Psoas muscle (tissue), 8 donors: ENCODE results near the gene RIBC2. TPM values are rescaled to one million over a fixed set of nuclear protein-coding genes. Genes with fewer than 3 reads are reported as not detected.

Source experiments
- ATAC-seq, 4 donors: fragments of 200-7000 bp; cut with Tn5 transposase; one replicate each; pipeline ENCODE4 v1.9.1; 2020; ENCODE audit warnings: moderate library complexity in 3 of 4, mild to moderate bottlenecking in 2 of 4
- DNase-seq, 2 donors: peaks; one replicate each; pipeline ENCODE4 v3.0.0-alpha.2; 2020
- H3K27ac ChIP-seq: fragments of 200-600 bp; one replicate; pipeline ENCODE4 v1.8.0; 2022
- H3K27me3 ChIP-seq, 3 donors: fragments of 200-600 bp in 1 of 3; one replicate each; pipeline versions ENCODE4 v1.6.1 to v1.8.0; 2013 to 2022; ENCODE audit warnings: low read length in 2 of 3, mild to moderate bottlenecking in 2 of 3, moderate library complexity in 1 of 3; ENCODE audit not compliant: insufficient read depth in 3 of 3
- H3K36me3 ChIP-seq, 2 donors: fragments of 200-600 bp in 1 of 2; one replicate each; pipeline versions ENCODE4 v1.6.1 to v1.8.0; 2013 to 2022; ENCODE audit warnings: low read depth in 1 of 2, mild to moderate bottlenecking in 1 of 2, moderate library complexity in 1 of 2; ENCODE audit not compliant: insufficient read depth in 1 of 2
- H3K4me1 ChIP-seq: fragments of 200-600 bp; one replicate; pipeline ENCODE4 v1.8.0; 2022
- H3K4me3 ChIP-seq: fragments of 200-600 bp; one replicate; pipeline ENCODE4 v1.8.0; 2022; ENCODE audit warnings: mild to moderate bottlenecking
- H3K9me3 ChIP-seq: fragments of 200-600 bp; one replicate; pipeline ENCODE4 v1.8.0; 2022
- CTCF ChIP-seq: fragments of 200-600 bp; IDR thresholded peaks from one replicate; pipeline ENCODE4 v1.8.0; 2022; ENCODE audit warnings: antibody characterized with exemption
- WGBS, 3 donors: extraction: QIAGEN DNeasy Blood & Tissue Kit; methylation state at CpG; one replicate each; pipeline versions ENCODE4 v1.1.6 to v1.1.7; 2013; 5-methylcytosine and 5-hydroxymethylcytosine counted together
- intact Hi-C, 2 donors: fragments of 100-400 bp; cut with DNase I; formaldehyde crosslinking; loops; one replicate each; pipeline versions ENCODE4 v1.11.0 to v1.14.2; 2022
- polyA plus RNA-seq, 3 donors: library from polyadenylated mRNA; stranded (reverse); fragments of 200-250 nt; gene quantifications; one replicate each; pipeline ENCODE4 v1.2.3, GENCODE V29; 2013
- total RNA-seq, 4 donors: library from RNA; stranded (reverse); fragmentation: NEBNext Ultra II Directional in 2 of 4; extraction: Animal tissue kit (Norgen Biotek cat#: 25700) in 2 of 4; gene quantifications; one replicate each; pipeline versions ENCODE4 v1.2.1 to v1.2.4, GENCODE V29; 2021 to 2023
- donor health status: healthy with polysubstance abuse.
- donor health status: DM: no; HTN: no; CAD: no; lungs with moderate emphysema.
- donor health status: Bipolar disorder and iron deficiency.
- donor health status: healthy.
- donor health status: DM: yes; HTN: yes; CAD: no.
- donor health status: DM: no; HTN: no; CAD: no.
- donor health status: DM: no; HTN: no; CAD: no.
- donor health status: DM: yes; HTN: yes; CAD: no.

The RIBC2 gene
- total and polyA plus RNA-seq, 7 donors: 0.04 TPM; not detected in 6

GRCh38 chr22:45469281-45470073 is 56.0 kb downstream of the RIBC2 start:
- Histone ChIP-seq H3K36me3 (no peaks in the 10 kb centered on the region), H3K9me3 (peaks cover 4% of the 10 kb centered on the region), H3K4me1 (no peaks in the 10 kb centered on the region), H3K27ac (no peak overlapping the region), H3K27me3 (no peaks in the 10 kb centered on the region), H3K4me3 (no peak overlapping the region)
- intact Hi-C loops: no loop called here
- WGBS, 3 donors: 39 to 52% (median 43%) methylated on average over 8 of the region's 8 CpGs
- DNase-seq (no peak), ATAC-seq (no peak)
- no peak for TF ChIP-seq CTCF

GRCh38 chr22:45470871-45471270 is 57.4 kb downstream of the RIBC2 start:
- peaks cover 4% of the 10 kb centered on the region for H3K9me3 ChIP-seq
- no peaks in the 10 kb centered on the region for H3K4me1 ChIP-seq
- WGBS, 3 donors: 80 to 87% (median 83%) methylated on average over 11 of the region's 11 CpGs
- DNase-seq (no peak), ATAC-seq (no peak)
- peaks cover 0 to 2% (median 0%) of the 10 kb centered on the region in 3 donors for H3K27me3 ChIP-seq
- no peak for TF ChIP-seq CTCF
- intact Hi-C loops: no loop called here
- no peak overlapping the region for H3K4me3 ChIP-seq
- H3K36me3 ChIP-seq: no peaks in the 10 kb centered on the region
- H3K27ac ChIP-seq: no peak overlapping the region

GRCh38 chr22:45472426-45472825 is 58.9 kb downstream of the RIBC2 start:
- no peak for ATAC-seq
- Histone ChIP-seq H3K27me3 (peaks cover 0 to 5% (median 0%) of the 10 kb centered on the region in 3 donors), H3K4me3 (no peak overlapping the region), H3K4me1 (no peaks in the 10 kb centered on the region), H3K9me3 (no peaks in the 10 kb centered on the region), H3K27ac (no peak overlapping the region), H3K36me3 (no peaks in the 10 kb centered on the region)
- DNase-seq: no peak
- intact Hi-C loops: no loop called here
- TF ChIP-seq CTCF: no peak
- 94 to 99% (median 97%) methylated on average over 3 of the region's 3 CpGs for WGBS, 3 donors

GRCh38 chr22:45473626-45474237 is 60.2 kb downstream of the RIBC2 start:
- no peaks in the 10 kb centered on the region for H3K36me3 ChIP-seq
- no peaks in the 10 kb centered on the region for H3K9me3 ChIP-seq
- no peaks in the 10 kb centered on the region for H3K4me1 ChIP-seq
- ATAC-seq (no peak), DNase-seq (no peak)
- intact Hi-C loops: no loop called here
- TF ChIP-seq CTCF: no peak
- 82 to 86% (median 84%) methylated on average over 6 of the region's 6 CpGs for WGBS, 3 donors
- no peak overlapping the region for H3K4me3 ChIP-seq
- H3K27ac ChIP-seq: no peak overlapping the region
- peaks cover 0 to 5% (median 0%) of the 10 kb centered on the region in 3 donors for H3K27me3 ChIP-seq
